GM21786 (cell line): ENCODE results near the gene INPP4B.

Source experiments
- ATAC-seq: cut with Tn5 transposase; IDR thresholded peaks from one replicate; pipeline ENCODE4 v1.9.1; 2021; ENCODE audit not compliant: unreplicated experiment

INPP4B gene

GRCh38 chr4:142169216-142169615 lies 676.9 kb downstream of the INPP4B start:
- no peak for ATAC-seq

- ATAC-seq, result no peak
These were observed 677.9 kb downstream of the INPP4B start for GRCh38 chr4:142168181-142168580.

GRCh38 chr4:142164767-142165500 lies 681.2 kb downstream of the INPP4B start:
- no peak for ATAC-seq

- ATAC-seq, result no peak
These were observed 685.0 kb downstream of the INPP4B start for GRCh38 chr4:142161086-142161485.

GRCh38 chr4:142160509-142160908 lies 685.6 kb downstream of the INPP4B start:
- ATAC-seq, result no peak

- ATAC-seq, result no peak
These were observed 687.1 kb downstream of the INPP4B start for GRCh38 chr4:142158980-142159379.

GRCh38 chr4:142156256-142156655 lies 689.8 kb downstream of the INPP4B start:
- ATAC-seq, result no peak

- no peak for ATAC-seq
These were observed 690.8 kb downstream of the INPP4B start for GRCh38 chr4:142155347-142155746.

GRCh38 chr4:142150483-142150882 lies 695.6 kb downstream of the INPP4B start:
- ATAC-seq, result no peak

- ATAC-seq, result no peak
These were observed 701.3 kb downstream of the INPP4B start for GRCh38 chr4:142144813-142145212.

GRCh38 chr4:142142366-142143054 lies 703.6 kb downstream of the INPP4B start:
- no peak for ATAC-seq

- ATAC-seq, result no peak
These were observed 704.9 kb downstream of the INPP4B start for GRCh38 chr4:142141224-142141623.

GRCh38 chr4:142130666-142131065 lies 715.4 kb downstream of the INPP4B start:
- ATAC-seq, result no peak

GRCh38 chr4:142129931-142130330 lies 716.2 kb downstream of the INPP4B start:
- no peak for ATAC-seq

GRCh38 chr4:142129473-142129872 lies 716.6 kb downstream of the INPP4B start:
- ATAC-seq, result no peak

- ATAC-seq, result no peak
These were observed 717.6 kb downstream of the INPP4B start for GRCh38 chr4:142128529-142128928.

GRCh38 chr4:142126890-142127497 lies 719.1 kb downstream of the INPP4B start:
- peak; percentile 62 for ATAC-seq

- no peak for ATAC-seq
These were observed 721.2 kb downstream of the INPP4B start for GRCh38 chr4:142124874-142125273.

- no peak for ATAC-seq
These were observed 724.4 kb downstream of the INPP4B start for GRCh38 chr4:142121448-142122350.

GRCh38 chr4:142120921-142121320 lies 725.2 kb downstream of the INPP4B start:
- no peak for ATAC-seq

GRCh38 chr4:142112451-142112850 lies 733.6 kb downstream of the INPP4B start:
- no peak for ATAC-seq
